HG02885 (cell line): ENCODE results near the gene PFDN1.

ENCODE experiments used
- ATAC-seq: cut with Tn5 transposase; IDR thresholded peaks from one replicate; pipeline ENCODE4 v1.9.1; 2021; ENCODE audit warnings: mild to moderate bottlenecking; ENCODE audit not compliant: unreplicated experiment, poor library complexity

The PFDN1 gene

DNA sequence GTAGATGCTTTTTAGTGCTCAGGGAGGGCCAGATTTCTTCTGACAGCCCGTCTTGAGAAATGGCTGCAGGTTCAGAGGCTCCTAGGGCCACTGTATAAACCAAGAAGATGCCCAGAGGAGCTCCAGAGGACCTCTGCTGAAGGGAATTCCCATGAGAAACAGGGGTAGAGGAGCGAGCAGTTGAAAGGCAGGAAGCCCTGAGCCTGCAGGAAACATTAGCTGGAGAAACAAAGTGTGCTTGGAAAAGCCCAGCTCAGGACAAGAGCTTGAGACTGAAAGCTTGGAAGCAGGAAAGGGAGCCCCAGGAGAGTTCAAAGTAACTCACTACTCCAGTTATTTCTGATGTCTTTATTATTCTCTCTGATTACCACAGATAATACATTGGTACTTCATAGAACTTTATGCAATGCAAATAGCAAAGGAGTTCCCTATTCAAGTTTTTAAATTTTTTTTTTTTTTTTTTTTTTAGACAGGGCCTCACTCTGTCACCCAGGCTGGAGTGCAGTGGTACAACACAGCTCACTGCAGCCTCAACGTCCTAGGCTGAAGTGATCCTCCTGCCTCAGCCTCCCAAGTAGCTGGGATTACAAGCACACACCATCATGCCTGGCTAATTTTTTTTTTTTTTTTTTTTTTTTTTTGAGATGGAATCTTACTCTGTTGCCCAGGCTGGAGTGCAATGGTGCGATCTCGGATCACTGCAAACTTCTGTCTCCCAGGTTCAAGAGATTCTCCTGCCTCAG lies 27.0 kb upstream of the PFDN1 start:
- ATAC-seq, result no peak

DNA sequence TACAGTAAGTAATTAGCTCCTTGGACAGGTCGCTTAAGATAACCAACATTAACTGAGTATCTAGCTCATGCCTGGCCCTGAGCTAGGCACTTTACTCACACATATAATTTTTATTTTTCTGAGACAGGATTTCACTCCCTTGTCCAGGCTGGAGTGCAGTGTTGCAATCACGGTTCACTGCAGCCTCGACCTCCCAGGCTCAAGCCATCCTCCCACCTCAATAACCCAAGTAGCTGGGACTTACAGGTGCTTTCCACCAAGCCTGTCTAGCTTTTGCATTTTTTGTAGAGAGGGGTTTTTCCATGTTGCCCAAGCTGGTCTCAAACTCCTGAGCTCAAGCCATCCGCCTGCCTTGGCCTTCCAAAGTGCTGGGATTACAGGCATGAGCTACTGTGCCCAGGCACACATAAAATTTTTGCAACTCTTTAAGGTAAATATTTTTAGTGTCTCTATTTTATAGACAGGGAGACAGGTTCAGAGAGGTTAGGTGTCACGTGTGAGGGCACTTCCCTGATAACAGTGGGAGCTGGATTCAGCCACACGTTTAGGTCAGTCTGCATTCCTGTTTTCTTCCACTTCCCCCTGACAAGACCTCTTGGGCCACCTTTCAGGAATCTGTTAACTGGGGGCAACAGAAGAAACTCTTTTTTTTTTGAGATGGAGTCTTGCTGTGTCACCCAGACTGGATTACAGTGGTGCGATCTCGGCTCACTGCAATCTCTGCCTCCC lies 25.3 kb upstream of the PFDN1 start:
- ATAC-seq, result no peak

DNA sequence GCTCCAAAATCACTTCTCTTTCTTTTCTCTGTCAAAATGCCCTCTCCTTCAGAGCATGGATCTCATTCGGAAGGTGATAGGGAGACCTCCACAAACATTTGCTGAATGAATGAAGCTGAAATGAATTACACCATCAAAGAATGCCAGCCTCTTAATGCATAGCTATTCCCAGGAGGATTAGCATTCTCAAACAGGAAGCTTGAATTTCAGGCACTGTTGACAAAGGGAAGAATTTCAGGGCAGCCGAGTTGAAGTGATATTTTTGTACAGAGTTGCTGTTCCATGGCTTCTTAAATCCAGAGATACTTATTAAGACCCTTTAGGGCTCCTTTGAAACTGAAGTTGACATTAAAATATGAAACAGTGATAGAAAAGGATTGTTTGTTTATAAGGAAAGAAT lies 24.7 kb upstream of the PFDN1 start:
- no peak for ATAC-seq

DNA sequence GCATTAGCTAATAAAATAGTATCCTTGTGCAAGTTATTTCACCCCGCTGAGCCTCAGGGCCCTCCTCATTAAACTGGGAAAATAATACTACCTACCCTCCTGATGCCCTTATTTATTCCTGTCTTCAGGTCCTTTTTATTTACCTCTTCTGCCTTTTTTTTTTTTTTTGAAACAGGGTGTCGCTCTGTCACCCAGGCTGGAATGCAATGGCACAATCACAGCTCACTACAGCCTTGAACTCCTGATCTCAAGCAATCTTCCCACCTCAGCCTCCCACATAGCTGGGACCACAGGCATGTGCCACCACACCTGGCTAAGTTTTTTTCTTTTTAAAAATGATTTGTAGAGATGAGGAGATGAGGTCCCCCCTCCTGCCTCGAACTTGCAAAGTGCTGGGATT lies 22.6 kb upstream of the PFDN1 start:
- no peak for ATAC-seq

DNA sequence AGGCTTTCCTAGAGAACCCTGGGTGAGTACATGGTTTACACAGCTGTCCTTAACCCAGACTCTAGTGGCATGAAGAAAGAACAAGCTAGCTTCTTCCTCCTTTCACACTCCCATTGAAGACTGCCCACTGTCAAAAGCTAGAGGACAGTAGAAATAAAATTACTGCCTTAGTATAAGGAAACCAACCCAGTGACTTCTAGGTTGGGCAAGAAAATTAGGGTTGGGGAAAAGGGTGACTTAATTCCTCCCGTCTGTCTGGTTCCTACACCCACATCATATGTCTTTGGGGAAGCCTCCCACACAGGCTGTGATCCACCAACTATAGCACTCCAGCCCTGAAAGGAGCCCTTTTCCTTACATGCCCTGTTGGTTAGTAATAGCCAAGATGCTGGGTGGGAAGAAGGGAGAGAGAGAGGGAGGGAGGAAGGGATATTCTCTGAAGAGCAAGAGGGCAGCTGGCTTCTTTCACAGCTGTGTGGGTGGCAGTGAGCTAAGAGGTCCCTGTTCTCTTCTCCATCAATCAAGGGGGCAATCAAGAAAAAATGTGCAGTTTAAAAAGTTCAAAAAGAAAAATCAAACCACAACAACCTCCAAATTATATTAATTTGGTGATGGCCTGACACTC lies 21.8 kb upstream of the PFDN1 start:
- no peak for ATAC-seq

DNA sequence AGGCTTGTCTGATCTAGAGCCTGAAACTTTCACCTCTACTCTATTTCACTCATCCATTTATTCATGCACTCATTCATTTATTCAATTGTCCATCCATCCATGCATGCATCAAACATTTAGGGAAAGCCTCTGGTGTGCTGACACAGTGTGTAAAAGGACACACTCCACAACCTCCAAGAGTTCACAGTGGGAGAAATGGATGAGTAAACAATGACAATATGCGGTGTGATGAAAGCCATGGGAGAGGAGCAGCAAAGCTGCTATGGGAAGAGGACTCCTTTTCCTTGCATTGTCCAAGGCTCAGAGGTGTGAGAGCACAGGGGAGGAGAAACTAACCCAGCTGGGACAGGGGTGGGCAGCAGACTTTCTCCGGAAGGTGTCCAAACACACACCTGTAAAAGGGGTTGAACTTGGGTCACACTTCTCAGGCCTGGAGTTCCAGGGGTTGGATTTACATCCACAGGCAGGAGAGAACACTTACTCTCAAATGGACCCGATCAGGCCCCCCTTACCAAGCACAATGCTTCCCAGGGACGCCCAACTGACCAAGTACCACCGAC lies 21.2 kb upstream of the PFDN1 start:
- no peak for ATAC-seq

DNA sequence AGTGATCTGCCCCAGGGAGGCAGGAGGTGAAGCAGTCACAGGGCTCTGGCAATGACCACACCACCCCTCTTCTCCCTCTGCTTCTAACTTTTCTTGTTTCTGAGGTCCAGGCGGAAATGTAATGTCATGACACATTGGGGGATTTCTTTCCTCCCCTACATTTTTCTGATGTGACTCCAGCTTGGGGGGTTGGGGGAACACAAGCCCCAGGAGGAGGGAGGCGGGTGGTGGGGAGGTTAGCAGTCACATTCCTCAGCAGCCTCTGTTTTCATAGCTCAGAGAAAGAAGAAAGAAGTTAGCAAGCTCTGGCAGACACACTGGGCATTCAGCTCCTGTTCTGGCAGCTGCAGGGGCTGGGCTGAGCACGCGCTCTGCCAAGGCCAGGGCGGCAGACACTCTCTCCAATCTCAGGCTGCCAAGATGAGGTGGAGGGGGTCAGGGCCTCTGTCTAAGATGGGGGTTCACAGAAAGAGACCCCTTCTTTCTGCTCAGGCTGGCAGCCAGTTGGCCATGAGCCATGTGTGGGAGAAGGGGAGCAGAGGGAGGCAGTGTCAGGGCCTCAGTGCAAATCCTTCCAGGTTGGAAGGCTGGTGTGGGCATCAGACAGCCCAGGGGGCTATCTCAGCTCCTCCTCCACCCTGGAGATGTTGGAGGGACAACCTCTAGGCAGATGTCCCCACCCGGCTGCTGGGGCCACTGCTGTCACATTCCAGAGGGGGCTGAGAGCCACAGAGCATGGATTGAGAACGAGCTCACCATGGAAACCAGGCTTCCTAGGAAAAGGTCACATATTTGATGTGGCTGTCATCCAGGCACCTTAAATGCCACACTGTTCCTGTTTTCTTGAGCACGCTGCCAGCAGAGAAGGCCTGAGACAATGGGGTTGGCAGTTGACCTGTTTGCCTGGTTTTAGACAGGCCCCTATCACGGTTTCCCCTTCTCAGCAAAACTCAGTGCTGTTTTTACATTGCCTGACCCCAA lies 20.1 kb upstream of the PFDN1 start:
- no peak for ATAC-seq

DNA sequence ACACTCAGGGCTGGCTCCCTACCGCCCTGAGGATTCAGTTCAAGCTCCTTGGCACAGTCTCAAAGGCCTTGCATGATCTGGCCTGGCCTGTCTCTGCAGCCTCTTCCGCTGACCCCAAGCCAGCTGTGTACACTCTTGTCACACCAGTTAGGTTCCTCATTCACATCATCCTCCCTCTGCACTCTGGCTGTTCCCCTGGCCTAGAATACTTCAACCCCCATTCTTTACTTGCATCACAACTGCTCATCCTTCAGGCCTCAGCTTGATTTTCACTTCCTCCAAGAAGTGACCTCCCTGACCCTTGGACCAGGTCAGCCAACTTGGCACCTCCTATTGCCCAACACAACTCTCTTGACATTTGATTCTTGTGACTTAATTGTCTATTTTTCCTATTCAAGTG lies 18.9 kb upstream of the PFDN1 start:
- ATAC-seq, result peak; percentile 42

DNA sequence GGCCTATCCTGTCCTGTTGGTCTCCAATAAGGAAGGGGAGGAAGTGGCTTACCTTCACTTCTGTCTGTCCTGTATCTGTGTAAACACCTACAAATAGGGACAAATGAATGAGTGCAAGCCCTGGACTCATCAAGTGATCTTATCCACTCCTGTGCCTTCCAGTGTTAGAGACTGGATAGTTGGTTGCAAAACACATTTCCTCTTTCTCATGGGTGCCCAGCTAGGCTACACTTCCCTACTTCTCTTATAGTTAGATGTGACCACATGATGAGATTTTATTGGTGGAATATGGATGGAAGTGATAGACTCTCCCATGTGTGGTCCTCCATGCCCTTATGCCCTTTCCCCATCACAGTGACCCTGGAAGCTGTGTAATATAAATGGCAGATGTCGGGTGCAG lies 16.9 kb upstream of the PFDN1 start:
- ATAC-seq, result no peak

DNA sequence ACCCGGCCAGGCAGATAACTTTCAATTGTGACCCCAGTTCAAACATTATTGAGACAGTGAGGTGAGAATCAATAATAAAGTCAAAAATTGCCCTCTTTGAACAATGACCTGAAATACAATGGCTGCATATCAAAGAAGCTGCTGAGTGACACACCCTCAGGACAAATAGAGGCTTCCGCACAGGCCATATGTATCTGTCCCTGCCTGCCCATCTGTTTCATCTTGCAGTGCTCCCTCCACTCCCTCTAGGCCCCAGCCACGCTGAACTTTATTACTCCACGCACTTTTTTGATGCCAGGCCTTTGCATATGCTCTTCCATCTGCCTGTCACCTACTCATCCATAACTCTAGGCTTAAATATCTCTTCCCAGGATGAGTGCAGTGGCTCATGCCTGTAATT lies 15.9 kb upstream of the PFDN1 start:
- ATAC-seq, result no peak

DNA sequence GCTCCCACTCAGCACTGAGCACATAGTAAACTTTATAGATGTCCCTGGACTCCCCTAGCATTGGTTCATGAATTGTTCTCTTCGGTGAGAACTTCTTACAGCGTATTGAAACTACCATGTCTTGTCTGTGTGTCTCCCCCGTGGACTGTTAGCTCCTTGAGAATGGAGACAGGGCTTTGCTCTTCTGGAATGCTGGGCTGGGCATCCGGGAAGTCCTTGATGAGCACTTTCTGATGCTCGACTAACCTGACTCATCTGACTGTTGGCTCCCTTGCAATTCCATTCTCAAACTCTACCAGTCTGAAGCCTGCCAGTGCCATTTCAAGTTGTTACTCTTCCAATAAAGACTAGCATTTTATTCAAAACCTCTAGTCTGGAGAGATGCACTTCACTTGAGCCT lies 15.0 kb upstream of the PFDN1 start:
- ATAC-seq, result no peak

DNA sequence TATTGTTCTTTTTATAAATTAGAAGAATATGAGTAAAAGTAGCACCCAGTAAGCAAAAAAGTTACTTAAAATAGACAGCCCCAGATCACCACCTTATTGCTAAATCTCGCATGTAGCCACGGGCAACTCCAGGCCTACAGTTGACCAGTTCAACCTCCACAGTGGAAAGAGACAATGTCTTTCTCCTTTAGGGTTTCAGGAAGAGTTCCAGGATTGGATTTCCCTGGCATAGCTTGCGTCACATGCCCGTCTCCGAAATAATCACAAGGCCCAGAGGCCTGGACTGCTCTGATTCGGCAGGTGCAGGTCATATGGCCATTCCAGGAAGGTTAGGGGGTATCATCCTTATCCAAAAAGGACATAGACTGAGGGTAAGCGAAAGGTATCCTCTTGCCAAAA lies 9.9 kb upstream of the PFDN1 start:
- ATAC-seq, result no peak

DNA sequence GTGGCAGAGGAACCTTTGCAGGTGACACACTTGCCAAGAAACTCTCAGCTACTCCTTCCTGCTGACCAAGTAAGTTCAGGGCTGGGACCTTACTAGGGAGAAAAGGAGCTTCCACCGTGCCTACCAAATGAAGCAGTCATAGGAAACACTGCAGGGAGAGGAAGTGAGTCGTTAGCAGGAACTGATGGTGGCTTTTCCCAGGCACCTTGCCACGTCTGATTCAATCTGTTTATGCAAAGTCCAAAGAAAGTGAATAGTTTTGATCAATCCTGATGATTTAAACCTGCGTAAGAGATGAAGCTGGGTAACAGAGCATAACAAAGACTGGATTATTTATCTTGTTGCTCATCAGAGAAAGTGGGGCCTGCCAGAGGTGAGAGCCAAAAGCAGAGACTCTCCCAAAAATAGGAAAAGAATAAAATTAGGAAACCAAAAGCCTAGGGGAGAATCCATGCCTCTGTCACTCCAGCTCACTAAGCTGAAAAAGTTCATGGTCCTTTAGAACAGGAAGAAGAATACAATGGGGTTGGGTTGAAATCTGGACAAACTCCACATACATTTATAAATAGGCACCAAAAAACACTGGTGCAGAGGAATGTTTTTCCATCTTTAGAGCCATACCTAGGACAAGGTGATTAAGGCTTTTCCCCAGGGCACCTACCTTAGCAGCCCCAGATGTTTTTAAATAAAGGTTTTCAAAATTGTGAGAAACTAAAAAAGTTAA lies 9.3 kb upstream of the PFDN1 start:
- no peak for ATAC-seq

DNA sequence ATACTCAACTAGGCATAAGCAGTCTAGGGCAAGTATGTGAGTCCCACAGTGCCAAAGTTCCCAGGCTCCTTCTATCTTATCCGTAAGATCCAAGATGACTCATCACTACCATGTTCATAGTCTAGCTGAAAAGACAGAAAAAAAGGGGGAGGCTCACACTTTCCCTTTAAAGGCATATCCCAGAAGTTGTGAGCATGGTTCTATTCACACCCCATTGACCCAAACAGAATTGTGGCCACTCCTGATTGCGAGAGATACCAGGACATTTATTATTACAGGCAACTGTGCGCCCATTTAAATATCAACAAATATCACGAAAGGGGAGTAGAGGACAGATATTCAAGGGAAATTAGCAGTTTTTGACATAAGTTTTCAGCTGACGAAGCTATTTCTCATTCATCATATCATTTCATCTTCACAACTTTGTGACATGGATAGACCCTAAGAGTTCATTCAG lies 8.1 kb upstream of the PFDN1 start:
- no peak for ATAC-seq

DNA sequence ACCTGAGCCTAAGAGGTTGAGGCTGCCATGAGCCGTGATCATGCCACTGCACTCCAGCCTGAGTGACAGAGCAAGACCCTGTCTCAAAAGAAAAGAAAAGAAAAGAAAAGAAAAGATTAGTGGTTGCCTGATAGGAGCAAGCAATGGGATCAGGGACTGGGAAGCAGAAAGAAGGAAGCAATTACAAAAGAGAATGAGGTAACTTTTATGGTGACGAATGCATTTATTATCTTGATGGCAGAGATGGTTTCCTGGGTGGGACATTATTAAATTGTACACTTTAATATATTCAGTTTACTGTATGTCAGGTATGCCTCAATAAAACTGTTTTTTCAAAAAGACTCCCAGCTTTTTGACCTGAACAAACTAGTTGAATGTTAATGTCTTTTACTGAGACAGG lies 7.5 kb upstream of the PFDN1 start:
- ATAC-seq, result no peak

DNA sequence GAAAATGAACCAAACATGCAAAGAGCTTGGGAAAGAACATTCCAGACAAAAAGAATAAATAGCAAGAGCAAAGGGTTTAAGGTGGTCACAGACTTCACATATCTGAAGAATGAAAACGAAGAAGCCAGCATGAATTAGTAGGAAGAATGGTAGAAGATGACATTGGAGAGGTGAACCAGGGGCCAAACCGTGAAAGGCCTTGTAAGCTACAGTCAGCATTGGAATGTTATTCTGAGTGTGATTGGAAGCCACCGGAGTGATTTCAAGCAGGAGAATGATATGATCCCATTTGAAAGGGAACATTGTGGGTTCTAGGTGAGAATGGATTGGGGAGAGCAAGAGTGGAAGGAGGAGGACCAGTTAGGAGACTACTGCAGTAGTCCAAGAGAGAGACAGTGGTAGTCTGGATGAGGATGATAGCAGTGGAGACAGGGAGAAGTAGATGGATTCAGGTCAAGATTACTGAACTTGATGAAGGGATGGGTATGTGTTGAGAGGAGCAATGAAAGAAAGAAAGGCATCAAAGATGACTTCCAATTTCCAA lies 6.9 kb upstream of the PFDN1 start:
- ATAC-seq, result no peak

DNA sequence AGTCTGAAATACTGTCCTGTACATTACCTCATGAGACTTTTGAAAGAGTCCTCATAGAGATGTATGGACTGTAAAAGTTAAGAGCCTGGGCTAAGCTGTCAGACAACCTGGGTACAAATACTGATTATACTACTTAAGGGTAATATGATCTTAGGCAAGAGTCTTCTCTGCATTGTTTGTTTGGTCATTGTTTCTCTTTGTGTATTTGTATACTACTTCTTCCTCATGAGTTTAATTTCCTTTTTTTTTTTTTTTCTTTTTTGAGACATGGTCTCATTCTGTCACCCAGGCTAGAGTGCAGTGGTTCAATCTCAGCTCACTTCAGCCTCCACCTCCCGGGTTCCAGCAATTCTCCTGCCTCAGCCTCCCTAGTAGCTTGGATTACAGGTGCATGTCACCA lies 2.6 kb upstream of the PFDN1 start:
- ATAC-seq, result no peak

DNA sequence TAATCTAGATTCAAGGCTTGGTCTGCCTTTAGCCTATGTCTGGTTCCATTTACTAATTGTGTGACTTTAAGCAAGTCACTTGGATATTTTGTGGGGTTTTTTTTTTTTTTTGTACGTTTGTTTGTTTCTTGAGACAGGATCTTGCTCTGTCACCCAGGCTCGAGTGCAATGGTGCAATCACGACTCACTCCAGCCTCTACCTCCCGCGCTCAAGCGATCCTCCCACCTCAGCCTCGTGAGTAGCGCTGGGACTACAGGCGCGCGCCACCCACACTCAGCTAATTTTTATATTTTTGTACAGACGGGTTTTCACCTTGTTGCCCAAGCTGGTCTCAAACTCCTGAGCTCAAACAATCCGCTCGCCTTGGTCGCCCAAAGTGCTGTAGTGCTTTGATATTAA lies 1.1 kb upstream of the PFDN1 start:
- ATAC-seq, result no peak

DNA sequence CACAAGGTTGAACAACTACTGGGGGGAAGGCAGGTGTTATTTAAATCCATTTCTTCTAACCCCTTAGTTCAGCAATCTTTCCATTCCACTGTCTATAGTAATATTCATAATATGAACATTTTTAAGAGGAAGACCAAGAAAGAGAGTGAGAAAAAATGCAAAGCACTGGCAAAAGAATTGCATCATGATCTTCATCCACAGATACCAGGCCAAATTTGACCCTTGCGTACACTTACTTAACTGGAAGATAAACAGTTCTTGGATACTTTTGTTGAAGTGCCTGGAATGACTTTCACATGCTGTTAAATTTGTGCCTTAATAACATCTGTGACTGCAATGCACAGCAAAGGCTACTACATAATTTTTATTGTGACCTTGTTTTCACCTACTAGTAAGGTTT lies 1.8 kb downstream of the PFDN1 start:
- no peak for ATAC-seq
